Medulla oblongata (tissue), 1 donor: ENCODE measurements around the gene NPNT.

Source experiments
- DNase-seq: peaks from one replicate; pipeline ENCODE4 v3.0.0-alpha.2; 2015; ENCODE audit errors: extremely low spot score

The NPNT gene

DNA sequence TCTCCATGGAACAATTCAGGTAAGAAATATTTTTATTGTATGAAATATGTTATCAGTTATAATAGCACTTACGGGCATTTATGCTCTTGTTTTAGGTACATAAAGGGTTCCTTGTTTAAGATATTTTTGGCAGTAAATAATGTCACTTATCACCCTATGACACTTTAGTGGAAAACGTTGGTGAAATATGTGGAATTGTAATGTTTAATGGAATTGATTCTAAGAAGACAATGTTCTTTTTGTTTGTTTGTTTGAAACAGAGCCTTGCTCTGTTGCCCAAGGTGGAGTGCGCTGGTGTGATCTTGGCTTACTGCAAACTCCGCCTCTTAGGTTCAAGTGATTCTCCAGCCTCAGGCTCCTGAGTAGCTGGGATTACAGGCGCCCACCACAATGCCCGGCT is 17.4 kb downstream of the NPNT start:
- no peak for DNase-seq

DNA sequence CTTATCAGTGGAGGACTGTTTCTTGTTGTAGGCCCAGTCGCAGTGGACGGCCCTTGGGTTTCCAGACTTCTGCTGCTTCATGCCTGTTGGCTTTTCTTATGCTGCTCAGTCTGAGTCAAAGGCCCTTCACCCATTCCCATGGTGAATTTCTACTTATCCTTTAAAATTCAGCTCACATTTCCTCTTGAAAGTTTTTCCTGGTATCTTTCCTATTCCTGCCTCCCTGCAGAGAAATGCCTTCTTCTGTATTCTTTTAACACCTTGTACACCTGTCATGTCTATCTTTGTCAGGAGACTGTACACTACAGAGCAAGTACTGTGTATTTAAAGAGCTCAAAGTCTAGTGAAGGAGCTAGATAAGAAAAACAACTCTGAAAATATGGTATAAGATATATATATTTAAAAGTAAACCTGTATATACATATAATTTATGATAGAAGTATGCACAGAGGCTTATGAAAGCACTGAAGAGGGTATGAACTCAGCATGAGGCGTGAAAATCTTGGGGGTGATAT is 22.0 kb downstream of the NPNT start:
- DNase-seq = no peak

DNA sequence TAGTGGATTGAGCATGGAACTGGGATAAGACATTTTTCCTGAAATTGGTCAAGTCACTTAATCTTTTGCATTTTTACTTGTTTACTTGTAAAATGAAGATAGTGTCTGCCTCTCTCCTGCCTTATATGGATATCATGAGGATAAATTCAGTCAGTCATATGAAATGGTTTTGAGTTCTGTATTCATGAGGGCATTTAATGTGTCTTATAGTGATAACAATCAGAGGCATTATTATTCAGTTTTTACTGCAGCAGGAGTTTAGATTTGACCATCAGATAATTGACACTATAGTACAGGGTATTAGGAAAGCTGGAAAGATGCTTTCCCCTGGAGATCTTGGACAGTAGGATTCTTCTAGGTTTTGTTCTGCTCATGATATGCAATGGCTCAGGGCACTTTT is 26.0 kb downstream of the NPNT start:
- no peak for DNase-seq

DNA sequence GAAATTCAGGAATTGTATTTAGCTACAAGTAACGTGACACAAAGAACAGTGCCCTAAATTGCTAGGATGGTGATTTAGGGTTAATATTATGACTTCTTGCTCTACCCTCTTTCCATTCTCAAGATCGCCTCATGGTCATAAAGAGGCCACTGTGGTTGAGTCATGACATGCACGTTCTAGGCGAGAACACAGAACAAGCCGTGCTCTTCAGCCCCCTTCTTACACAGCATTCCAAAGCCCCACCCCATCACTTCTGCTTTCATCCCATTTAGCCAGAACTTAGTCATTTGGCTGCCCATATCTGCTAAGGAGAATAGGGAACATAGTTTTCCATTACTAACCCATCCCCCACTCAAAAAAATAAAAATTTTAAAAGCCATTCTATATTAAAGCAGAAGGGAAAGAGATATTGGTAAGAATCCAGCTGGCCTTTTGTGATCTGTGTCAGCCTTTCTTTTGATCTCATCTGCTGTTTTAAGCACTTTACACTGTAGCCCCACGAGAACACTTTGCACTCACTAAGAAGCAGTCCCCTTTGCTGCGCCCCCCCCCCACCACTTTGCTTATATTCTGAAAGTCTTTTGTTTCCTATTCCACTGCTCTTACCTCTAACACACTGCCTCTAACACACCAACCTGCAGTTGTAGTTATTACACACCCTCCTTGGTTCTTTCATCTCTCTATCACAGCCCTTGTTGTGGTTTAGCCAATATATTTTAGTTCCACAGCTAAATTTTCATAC is 28.4 kb downstream of the NPNT start:
- no peak for DNase-seq

DNA sequence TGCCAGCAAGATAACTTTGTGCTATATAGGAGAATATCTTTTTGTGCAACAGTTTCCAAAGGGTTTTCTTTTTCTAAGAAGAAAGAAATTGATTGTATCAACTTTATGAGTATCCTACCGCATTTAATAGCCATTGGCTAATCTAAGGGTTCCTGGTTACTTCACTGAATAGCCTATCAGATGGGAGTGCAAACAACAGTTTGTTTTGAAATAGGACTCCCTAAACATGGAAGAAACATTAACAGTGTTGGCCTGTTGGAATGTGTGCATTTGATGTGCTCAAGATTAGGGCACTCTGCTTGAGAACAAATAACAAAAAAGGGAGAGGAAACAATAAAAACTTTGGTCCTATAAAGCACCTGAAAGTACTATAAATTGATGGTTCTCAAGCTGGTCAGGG is 29.1 kb downstream of the NPNT start:
- no peak for DNase-seq

DNA sequence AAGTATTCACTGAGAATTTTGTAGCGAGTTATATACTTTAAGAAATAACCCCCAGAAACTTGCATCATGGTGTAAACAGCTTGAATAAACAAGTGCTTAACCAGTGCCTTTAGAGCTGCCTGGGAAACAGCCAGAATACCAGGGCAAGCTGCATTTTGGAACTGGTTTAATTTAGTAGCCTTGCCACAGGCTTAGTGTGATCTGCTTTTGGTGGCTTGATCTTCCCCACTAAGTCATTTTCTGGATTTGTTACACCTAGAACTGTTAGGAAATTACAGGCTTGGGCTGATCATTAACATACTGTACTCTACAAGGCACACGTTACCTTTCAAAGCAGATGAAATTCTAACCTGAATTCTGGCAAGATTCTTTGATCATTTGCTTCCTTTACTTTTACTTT is 35.4 kb downstream of the NPNT start:
- no peak for DNase-seq

DNA sequence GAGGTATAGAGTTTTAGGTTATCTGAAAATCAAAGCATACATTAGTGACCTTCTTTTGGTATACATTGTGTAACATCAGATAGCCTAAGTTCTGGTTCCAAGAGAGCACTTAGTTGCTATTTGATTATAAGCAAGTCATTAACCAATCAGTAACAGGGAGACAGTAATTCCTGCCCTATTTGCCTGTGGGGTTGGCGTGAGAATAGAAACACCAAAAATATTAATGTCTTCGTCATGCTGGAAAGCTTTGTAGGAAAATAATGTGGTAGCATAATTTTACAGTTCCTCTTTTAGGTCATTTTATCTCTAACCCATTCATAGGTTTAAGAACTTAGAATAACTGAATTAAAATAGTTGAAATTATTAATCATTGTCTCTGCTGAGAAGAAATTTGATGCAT is 37.8 kb downstream of the NPNT start:
- DNase-seq = no peak

DNA sequence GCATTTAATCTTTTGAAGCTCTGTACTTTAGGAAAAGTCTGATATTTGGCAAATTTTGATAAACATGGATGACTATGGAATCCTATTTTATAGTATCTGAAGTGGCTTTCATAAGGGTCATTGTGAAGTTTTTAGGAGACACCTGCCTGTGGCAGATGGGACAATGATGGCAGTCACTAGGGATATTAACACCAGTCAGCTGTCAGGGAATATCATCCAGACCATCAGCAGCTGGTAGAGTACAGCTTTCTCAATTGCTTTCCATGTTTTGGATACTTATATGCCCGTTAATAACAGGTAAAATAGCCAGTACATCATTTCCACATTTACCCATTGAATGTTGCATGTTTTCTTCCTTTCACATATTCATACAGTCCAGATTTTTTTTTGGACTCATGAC is 39.1 kb downstream of the NPNT start:
- no peak for DNase-seq

DNA sequence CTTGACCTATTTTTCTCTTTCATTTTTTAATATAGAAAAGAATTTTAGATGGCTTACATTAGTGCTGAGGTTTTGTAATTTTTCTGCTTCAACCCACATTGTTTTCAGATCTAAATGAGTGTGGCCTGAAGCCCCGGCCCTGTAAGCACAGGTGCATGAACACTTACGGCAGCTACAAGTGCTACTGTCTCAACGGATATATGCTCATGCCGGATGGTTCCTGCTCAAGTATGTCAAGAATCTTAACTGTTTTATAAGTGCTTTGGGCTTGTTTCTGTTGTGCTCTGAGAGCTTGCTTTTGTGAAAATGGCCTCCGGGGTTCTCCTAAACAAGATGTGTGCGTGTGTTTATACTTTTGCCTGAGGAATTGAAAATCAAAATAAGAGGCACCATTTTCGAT is 41.6 kb downstream of the NPNT start:
- no peak for DNase-seq

DNA sequence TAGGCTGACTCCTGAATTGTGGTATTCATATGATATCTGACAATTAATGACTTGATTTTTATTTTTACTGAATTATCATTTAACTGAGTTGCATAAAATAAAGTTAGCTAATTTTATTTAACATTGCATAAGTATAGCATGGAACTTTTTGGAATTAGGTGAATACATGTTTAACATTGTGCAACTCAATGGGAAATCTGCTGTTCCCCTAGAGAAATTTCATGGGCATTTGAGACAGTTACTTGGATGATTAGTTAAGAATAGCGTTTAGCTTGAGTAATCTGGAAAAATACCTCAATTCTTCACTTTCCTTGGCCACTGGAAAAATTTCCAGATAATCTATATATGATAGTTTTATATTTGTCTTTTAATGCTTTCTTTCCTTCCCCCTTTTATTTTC is 42.5 kb downstream of the NPNT start:
- DNase-seq = no peak

DNA sequence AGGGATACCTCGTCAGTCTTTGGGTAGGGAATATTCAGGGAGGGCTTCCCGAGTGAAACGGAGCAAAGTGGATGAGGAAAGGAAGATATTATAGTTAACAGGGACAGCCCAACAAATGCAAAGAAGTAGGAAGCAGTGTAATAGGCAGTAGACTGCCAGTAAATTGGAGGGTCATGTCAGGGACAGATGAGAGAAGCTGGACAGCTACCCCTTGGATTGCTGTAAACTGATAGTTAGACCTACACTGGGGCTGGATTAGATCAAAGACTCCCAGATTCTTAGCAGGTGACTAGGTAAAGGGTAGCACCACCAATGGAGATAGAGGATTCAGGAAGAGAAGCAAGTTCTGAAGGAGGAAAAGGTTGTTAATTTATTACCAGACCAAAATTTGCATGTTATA is 48.0 kb downstream of the NPNT start:
- no peak for DNase-seq

DNA sequence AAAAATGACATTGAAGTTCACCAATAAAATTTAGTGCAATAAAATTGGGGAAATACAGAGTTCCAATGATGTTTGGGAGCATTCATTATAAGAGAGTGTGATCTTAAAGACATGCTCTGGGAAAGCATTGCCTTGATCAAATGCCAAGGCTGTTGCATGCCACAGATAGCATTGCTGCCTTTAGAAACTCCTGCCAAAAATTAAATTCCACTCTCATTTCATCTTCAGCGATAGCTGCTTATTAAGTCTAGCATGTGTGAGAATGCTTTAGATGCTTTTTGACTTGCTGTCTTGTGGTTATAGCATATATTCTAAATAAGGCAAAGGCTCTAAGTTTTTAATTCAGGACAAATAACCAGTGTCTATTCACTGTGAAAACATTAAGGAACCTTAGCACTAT is 49.3 kb downstream of the NPNT start:
- no peak for DNase-seq

DNA sequence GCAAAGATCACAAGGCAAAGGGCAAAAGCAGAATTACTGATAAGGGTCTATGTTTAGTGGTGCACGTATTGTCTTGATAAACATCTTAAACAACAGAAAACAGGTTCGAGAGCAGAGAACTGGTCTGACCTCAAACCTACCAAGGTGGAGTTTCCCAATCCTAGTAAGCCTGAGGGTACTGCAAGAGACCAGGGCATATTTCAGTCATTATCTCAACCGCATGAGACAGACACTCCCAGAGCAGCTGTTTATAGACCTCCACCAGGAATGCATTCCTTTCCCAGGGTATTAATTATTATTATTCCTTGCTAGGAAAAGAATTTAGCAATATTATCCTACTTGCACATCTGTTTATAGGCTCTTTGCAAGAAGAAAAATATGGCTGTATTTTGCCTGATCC is 51.5 kb downstream of the NPNT start:
- DNase-seq = no peak

DNA sequence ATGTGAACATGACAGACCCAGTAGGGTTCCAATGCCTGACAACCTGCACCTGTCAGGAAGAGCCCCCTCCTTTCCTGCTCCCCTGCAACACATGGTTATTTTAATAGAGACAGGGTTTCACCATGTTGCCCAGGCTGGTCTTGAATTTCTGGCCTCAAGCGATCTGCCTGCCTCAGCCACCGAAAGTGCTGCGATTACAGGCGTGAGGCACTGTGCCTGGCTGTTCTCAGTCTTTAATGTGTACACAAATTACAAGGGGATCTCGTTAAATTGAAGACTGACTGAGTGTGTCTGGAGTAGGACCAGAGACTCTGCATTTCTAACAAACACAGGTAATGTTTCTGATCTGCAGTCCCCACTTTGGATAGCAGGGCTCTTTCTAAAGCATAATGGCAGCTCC is 55.4 kb downstream of the NPNT start:
- no peak for DNase-seq

DNA sequence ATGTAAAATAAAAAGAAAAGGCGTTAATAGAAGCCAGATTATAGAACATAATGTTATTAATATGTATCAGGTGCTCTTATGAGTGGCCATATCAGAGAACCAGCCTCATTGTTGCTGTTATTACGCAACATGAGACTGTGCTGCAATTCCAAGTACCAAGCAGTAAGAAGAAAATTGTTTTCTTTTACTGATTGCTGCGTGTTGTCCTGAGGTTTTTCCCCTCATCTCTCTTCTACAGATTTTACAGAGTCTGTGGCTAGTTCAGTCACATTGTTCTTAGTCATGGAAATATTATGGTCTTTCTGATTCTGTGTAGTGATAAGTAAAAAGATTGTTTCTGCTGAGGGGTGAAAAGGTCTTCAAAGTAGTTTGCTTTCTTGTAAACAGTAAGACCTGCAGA is 55.9 kb downstream of the NPNT start:
- DNase-seq = no peak

DNA sequence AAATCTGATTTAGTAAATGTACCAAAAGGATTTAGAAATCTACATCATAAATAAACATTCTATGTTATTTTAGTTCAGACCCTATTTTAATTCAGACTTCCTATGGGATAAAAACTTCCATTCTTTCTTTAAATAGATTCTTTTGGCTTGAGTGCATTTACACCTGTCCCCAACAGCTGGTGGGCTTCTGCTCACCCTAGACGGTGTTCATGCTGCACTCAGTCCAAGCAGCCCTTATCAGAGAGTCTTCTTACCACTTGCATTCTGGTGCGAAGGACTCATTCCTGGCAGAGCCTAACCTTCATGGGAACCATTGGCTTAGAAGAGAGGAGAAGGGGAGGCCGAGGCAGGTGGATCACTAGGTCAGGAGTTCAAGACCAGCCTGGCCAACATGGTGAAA is 57.3 kb downstream of the NPNT start:
- DNase-seq = no peak

DNA sequence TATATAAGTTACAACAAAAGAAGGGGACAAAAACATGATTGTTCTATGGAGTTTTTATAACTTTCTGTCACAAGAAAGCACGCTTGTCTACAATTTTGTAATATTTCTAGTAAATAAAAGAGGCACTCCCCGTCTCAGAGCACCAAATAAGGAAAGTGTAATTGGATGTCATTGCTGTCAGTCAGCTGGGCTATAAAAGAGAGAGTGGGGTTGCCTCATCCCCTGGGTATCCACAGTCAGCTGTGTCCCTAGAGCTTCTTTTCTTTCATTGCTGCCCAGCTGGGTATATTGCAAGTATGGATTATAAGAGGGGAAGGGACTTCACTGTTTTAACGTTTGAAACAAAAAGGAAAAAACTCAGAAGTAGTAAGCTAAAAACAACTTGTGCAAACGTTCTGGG is 61.3 kb downstream of the NPNT start:
- DNase-seq = no peak

DNA sequence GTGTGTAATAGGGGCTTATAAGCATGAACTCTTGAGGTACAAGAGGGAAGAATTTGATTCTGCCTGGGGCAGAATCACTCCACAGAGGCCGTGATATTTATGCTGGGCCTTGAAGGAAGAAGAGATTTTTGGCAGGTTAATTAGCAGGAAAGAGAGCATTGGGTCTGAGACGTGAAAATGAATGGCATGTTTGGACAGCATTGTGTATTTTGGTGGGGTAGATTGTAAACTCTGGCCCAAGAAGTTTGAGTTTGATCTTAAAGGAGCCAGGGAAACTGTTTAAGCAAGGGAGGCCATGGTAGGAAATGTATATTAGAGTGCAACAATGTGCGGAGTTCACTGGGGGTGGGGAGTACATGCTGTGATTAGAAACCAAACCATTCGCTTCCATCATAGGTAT is 62.4 kb downstream of the NPNT start:
- DNase-seq = no peak

DNA sequence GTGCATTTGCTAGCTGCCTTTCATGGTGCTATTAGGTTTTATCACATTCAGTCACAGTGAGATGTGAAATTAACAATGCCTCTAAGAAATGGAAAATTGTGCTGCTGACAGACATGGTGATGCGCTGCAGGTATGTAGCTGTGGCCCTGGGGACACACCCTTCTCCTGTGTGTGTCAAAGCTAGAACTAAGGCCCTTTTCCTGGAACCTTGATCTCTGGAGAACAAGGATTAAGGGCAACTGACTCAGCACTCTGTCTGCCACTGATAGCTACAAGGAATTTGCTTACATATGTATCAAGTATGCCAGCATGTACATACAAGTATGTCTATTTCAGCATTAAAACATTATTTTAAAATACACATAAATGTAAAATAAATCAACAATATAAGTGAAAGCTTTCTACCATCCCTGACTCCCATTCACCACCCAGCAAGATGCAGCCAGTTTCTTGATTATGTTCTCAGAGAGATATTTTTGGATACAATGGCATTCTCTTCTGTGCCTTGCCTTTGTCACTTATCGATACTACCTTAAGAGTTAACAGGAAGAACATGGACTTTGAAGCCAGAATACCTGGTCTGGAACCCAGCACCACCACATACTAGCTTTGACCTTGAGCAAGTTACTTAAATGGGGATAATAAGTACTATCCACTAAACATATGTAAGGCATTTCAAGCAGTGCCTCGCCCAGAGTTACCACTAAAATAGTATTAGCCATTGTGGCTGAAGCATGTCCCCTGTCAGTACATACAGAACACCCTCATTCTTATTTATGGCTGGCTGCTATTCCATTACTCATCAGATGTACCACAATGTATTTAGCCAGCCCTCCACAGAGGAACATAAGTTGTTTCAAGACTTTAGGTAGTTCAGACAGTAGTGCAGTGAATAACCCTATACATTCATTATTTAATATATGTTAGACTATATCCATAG is 68.5 kb downstream of the NPNT start:
- DNase-seq = no peak

DNA sequence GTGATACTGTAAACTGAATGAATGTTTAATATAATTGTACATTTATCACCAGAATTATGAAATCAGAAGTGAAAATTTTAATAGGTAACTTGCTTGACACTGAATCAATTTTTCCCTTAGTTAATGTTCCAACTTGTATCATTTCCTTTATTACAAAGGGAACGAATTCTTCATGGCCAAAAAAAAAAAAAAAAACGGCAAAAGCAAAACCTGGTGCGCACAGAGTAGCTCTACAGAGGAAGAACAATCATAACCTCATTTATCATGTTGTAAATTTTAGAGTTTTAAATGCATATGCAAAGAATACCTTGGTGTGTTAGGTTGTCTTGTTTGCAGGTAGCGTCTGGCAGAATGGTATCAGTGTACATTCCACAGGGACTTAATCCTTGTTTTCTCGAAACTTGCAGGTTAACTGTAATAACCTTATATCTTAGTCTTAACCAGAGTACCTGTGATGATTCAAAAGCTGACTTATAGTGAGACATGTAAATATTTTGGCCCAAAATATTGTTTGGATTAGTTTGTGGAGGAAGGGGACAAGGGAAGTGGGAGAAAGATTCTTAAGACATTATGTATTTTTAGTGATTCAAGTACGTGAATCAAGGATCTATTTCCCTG is 70.0 kb downstream of the NPNT start:
- DNase-seq = no peak

DNA sequence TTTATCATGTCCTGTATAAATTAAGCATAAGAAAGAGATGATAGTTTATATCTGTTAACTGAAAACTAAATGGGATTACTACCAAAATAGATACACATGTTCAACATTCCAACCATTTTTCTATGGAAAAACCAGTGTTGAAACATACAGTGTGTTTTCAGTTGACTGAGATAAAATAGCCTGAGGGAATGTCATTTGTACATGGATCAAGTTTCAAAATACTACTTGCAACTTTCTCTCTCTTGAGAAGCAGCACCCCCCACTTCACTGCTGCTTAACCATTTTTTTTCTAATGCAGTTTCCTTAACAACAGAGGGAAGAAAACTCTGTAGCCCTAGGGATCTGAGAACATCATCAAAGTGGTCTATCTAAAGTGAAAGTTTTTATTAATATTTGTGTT is 70.8 kb downstream of the NPNT start:
- no peak for DNase-seq

DNA sequence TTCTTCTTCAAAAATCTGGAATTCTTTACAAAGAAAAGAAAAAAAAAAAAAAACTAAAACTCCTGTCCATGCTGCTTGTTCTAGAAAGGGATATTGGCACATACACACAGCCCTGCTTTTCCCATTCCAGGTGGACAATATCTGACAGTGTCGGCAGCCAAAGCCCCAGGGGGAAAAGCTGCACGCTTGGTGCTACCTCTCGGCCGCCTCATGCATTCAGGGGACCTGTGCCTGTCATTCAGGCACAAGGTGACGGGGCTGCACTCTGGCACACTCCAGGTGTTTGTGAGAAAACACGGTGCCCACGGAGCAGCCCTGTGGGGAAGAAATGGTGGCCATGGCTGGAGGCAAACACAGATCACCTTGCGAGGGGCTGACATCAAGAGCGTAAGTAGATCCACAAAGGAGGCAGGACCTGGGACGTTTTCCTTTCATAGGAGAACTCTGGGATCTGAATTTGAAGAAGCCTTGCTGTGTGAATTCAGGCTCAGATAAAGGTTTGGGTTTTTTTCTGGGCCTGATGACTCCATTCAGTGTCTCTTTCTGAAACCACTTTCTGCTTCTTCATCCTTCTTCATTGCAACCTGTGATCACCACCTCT is 71.9 kb downstream of the NPNT start:
- no peak for DNase-seq
